Measurements from ENCODE around the gene SEPTIN5.

DNA sequence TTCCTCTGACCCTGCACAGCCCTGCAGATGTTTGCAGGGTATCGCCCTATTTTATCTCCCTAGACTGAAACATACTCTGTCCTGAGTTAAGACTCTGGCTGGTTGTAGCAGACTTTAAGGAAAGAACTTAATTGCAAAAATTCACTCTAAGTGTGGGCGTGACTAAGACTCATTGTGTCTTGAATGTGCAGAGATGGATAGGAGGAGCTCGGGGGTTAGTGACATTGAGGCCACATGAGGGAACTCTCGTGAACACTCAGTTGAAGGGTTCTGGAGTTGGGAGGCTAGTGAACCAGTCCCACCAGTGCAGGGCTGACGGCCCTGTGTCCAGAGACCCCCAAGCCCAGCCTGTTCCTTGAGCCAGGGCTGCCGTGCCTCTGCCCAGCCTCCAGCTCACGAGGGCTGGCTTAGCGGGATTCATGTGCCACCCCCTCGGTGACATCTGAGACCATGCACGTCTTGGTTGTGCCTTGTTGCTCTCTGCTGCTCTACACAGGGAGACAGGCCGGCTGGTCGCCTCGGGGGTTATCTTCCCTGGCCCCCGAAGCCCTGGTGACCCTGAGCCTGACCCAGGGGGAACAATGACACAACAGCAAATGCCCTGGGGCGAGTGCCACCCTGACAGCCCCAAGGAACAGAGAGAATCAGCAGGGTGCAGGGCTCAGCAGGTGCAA is 34.8 kb downstream of the SEPTIN5 start:
- TF ChIP-seq, protein P1, sequence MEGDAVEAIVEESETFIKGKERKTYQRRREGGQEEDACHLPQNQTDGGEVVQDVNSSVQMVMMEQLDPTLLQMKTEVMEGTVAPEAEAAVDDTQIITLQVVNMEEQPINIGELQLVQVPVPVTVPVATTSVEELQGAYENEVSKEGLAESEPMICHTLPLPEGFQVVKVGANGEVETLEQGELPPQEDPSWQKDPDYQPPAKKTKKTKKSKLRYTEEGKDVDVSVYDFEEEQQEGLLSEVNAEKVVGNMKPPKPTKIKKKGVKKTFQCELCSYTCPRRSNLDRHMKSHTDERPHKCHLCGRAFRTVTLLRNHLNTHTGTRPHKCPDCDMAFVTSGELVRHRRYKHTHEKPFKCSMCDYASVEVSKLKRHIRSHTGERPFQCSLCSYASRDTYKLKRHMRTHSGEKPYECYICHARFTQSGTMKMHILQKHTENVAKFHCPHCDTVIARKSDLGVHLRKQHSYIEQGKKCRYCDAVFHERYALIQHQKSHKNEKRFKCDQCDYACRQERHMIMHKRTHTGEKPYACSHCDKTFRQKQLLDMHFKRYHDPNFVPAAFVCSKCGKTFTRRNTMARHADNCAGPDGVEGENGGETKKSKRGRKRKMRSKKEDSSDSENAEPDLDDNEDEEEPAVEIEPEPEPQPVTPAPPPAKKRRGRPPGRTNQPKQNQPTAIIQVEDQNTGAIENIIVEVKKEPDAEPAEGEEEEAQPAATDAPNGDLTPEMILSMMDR (conservative IDR thresholded peaks at IDR 0.05; ENCODE audit: low read depth, low read length), result no peak
- no peak for TF ChIP-seq EZH2 (IDR thresholded peaks at IDR 0.05; ENCODE audit: borderline replicate concordance, low read depth, low read length, poor library complexity, severe bottlenecking)

Data from A673 (cell line).